ENCODE measurements around the gene PRAMEF1.

GRCh38 chr1:12741946-12742345 is 49.3 kb upstream of the PRAMEF1 start:
- TF ChIP-seq, protein P1, sequence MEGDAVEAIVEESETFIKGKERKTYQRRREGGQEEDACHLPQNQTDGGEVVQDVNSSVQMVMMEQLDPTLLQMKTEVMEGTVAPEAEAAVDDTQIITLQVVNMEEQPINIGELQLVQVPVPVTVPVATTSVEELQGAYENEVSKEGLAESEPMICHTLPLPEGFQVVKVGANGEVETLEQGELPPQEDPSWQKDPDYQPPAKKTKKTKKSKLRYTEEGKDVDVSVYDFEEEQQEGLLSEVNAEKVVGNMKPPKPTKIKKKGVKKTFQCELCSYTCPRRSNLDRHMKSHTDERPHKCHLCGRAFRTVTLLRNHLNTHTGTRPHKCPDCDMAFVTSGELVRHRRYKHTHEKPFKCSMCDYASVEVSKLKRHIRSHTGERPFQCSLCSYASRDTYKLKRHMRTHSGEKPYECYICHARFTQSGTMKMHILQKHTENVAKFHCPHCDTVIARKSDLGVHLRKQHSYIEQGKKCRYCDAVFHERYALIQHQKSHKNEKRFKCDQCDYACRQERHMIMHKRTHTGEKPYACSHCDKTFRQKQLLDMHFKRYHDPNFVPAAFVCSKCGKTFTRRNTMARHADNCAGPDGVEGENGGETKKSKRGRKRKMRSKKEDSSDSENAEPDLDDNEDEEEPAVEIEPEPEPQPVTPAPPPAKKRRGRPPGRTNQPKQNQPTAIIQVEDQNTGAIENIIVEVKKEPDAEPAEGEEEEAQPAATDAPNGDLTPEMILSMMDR (conservative IDR thresholded peaks at IDR 0.05; ENCODE audit: low read depth, low read length) = no peak
- TF ChIP-seq EZH2 (IDR thresholded peaks at IDR 0.05; ENCODE audit: low read length, unreplicated experiment) (no peak), EZH2phosphoT487 (IDR thresholded peaks at IDR 0.05; ENCODE audit: borderline replicate concordance, low read length) (no peak)
